Stimulated activated CD8-positive, alpha-beta memory T cell treated with anti-CD3 and anti-CD28 coated beads, Interleukin-4, amount 100 ng/mL, for 24 hours (primary cell): Measurements from ENCODE around the gene KRTAP10-3.

Source experiments
- DNase-seq: peaks from one replicate; pipeline ENCODE4 v3.0.0-alpha.2; 2020; ENCODE audit warnings: low read depth

The KRTAP10-3 gene

GRCh38 chr21:44527983-44528633 lies 30.5 kb downstream of the KRTAP10-3 start:
- DNase-seq: no peak

- no peak for DNase-seq
These were observed 31.2 kb downstream of the KRTAP10-3 start for GRCh38 chr21:44527156-44527982.

- no peak for DNase-seq
These were observed 32.2 kb downstream of the KRTAP10-3 start for GRCh38 chr21:44526096-44526997.

GRCh38 chr21:44525391-44526095 lies 33.1 kb downstream of the KRTAP10-3 start:
- no peak for DNase-seq

GRCh38 chr21:44524414-44525371 lies 33.9 kb downstream of the KRTAP10-3 start:
- DNase-seq: no peak

- no peak for DNase-seq
These were observed 34.8 kb downstream of the KRTAP10-3 start for GRCh38 chr21:44523567-44524413.

- DNase-seq: no peak
These were observed 35.8 kb downstream of the KRTAP10-3 start for GRCh38 chr21:44522753-44523204.

GRCh38 chr21:44521928-44522752 lies 36.5 kb downstream of the KRTAP10-3 start:
- DNase-seq: no peak

- DNase-seq: no peak
These were observed 37.2 kb downstream of the KRTAP10-3 start for GRCh38 chr21:44521301-44521927.

- no peak for DNase-seq
These were observed 38.0 kb downstream of the KRTAP10-3 start for GRCh38 chr21:44520326-44521300.

GRCh38 chr21:44519346-44520325 lies 39.0 kb downstream of the KRTAP10-3 start:
- DNase-seq: no peak

GRCh38 chr21:44518686-44519085 lies 39.9 kb downstream of the KRTAP10-3 start:
- no peak for DNase-seq

GRCh38 chr21:44517175-44517899 lies 41.3 kb downstream of the KRTAP10-3 start:
- DNase-seq: no peak

- no peak for DNase-seq
These were observed 41.8 kb downstream of the KRTAP10-3 start for GRCh38 chr21:44516828-44517174.

GRCh38 chr21:44516342-44516741 lies 42.3 kb downstream of the KRTAP10-3 start:
- DNase-seq: no peak
